ENCODE data around the gene ALDH3B1. TPM values are rescaled to one million over a fixed set of nuclear protein-coding genes. Genes with fewer than 3 reads are reported as not detected.
A peak's percentile ranks its signal among the peaks of the same experiment; 100 is the strongest.

Gene ALDH3B1
- total RNA-seq, 4 donors from 2014 or later = 5.4 to 11.6 (median 6.4) TPM

- intact Hi-C loops (cut with DNase I; ENCODE audit: low total_unique reads) = no loop called here
- 67 to 81% methylated on average over 16 to 18 of the region's 20 CpGs for WGBS, 2 donors
- no peak for DNase-seq (ENCODE audit: low spot score in 2 of 2)
Observed at GRCh38 chr11:68037411-68038225, 27.5 kb downstream of the ALDH3B1 start.

DNA sequence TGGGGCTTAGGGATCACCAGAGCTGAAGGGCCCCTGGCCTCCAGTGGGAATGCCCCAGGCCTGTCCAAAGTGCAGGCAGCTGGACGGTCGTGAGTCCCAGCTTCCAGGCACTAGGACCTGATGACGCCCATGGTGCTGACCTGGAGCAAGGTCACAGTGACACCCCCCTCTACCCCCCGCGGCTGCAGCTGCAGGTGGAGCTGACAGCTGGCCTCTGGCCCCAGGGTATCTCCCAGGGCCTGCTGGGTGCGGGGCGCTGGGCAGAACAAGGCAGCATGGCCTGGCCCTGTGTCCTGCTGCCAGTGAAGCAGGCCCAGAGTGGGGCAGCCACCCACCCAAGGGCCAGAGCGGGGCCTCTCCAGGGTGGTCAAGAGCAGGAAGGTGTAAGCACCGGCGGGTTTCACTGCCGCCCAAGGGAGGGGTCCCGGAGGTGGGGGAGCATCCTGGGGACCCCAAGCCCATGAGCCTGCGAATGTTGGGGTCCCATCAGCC lies 28.1 kb downstream of the ALDH3B1 start:
- 32 to 43% methylated on average over 11 to 12 of the region's 13 CpGs for WGBS, 2 donors
- intact Hi-C loops (cut with DNase I; ENCODE audit: low total_unique reads) = no loop called here
- no peak overlapping the region for H3K4me3 ChIP-seq (ENCODE audit: low read depth, poor library complexity, severe bottlenecking)
- DNase-seq (ENCODE audit: low spot score in 2 of 2) = no peak
- no peak for TF ChIP-seq POLR2A (IDR thresholded peaks at IDR 0.05)
- TF ChIP-seq CTCF (IDR thresholded peaks at IDR 0.05) = no peak

More at GRCh38 chr11:68037411-68038225, 27.5 kb downstream of the ALDH3B1 start:
- TF ChIP-seq CTCF (IDR thresholded peaks at IDR 0.05) (no peak), POLR2A (IDR thresholded peaks at IDR 0.05) (no peak)
- no peak overlapping the region for H3K4me3 ChIP-seq (ENCODE audit: low read depth, poor library complexity, severe bottlenecking)

DNA sequence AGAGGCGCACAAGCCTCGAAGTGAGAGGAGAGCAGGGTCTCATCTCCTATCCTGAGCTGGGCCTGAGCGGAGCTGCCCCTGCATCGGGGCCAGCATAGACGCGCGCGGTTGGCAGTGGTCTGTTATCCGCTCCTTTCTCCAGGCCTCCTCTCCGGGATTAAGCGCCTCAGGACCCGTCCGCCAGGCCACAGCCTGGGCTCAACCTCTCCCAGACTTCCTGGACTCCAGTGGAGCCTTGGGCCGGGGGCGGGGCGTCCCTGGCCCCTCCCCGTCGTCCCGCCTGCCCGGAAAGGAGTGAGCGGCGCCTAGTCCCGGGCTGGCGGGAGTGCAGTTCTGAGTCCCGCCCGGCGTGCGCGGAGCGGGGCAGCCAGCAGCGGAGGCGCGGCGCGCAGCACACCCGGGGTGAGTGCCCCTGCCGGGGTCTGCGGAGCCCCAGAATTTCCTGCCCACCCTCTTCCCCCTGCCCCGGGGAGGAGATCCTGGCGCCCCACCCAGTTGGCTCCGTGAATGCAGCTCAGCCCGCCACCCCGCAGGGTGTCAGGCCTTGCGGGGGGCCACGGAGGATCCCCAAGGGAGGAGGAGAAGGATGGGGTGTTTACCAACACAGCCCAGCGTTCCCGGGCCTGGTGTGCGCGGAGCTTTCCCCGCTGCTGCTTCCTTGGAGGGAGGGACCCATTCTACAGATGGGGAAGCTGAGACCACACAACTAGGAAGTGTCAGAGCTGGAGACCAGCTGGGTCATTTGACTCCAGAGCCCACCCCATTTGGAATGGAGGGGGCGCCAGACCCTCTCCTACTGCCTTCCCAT lies 28.8 kb downstream of the ALDH3B1 start, which contains the start of gene TCIRG1:
TSS of gene TCIRG1 (plus strand) at position 308 of the 808 bp plus-strand sequence. CDS start 2,247 bp downstream, outside the sequence.
- 4 to 8% methylated on average over 23 to 43 of the region's 51 CpGs for WGBS, 2 donors
- DNase-seq (ENCODE audit: low spot score in 2 of 2) = peak; percentile 84 to 97
- intact Hi-C loops (cut with DNase I; ENCODE audit: low total_unique reads) = no loop called here
- no peak for TF ChIP-seq CTCF (IDR thresholded peaks at IDR 0.05)
- TF ChIP-seq POLR2A (IDR thresholded peaks at IDR 0.05) = peak in 1 of 2 donors; percentile 5
- H3K4me3 ChIP-seq (ENCODE audit: low read depth, poor library complexity, severe bottlenecking) = peak within 1 kb of the TSS; percentile 60

- DNase-seq (ENCODE audit: low spot score in 2 of 2) = no peak
- intact Hi-C loops (cut with DNase I; ENCODE audit: low total_unique reads) = no loop called here
Observed at GRCh38 chr11:68039526-68040086, 29.5 kb downstream of the ALDH3B1 start.

More at GRCh38 chr11:68039526-68040086, 29.5 kb downstream of the ALDH3B1 start:
- WGBS, 2 donors = 29 to 32% methylated on average over 8 to 10 of the region's 10 CpGs
- peak overlapping the region; percentile 60 for H3K4me3 ChIP-seq (ENCODE audit: low read depth, poor library complexity, severe bottlenecking)
- no peak for TF ChIP-seq POLR2A (IDR thresholded peaks at IDR 0.05)
- TF ChIP-seq CTCF (IDR thresholded peaks at IDR 0.05) = no peak

Measured in lower leg skin (tissue), 4 donors.